Caki2 (cell line): ENCODE data around the gene PRRX1. TPM values are rescaled to one million over a fixed set of nuclear protein-coding genes. Genes with fewer than 3 reads are reported as not detected.
A peak's percentile ranks its signal among the peaks of the same experiment; 100 is the strongest.

Experiments used
- DNase-seq: peaks from one replicate; pipeline ENCODE4 v3.0.0-alpha.2; 2015; ENCODE audit warnings: low read depth
- in situ Hi-C: cut with HindIII; loops from 2 replicates; pipeline ENCODE4 v1.10.0; 2016; ENCODE audit warnings: low sequenced_read_pairs, low pct_unique_long_range_greater_than_20kb, mixed read lengths
- total RNA-seq: library from RNA; depleted of rRNA; stranded (reverse); fragments of >200 nt; shearing (Covaris generic); gene quantifications from 2 replicates; pipeline ENCODE4 v1.2.3, GENCODE V29; 2014; ENCODE audit warnings: low replicate concordance

Gene PRRX1
- total RNA-seq, 1 experiment from 2014 or later = not detected

DNA sequence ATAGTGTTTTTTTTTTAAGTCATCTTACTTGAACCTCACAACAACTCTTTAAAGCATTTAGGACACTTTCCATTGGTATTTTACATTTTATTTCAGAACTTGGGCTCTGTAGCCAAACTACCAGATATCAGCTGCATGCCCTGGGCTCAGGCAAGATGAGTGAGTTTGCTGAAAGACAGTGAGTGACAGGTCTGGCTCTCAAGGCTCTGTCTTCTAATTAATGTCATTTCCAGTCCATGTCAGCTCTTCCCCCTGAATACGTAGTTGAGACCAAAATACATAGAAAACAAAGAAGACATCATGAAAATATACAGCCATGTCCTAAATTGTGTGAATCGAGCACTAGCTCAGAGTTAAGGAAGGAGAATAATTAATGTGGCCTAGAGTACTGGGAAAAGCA lies 39.7 kb downstream of the PRRX1 start:
- in situ Hi-C loops = no loop called here
- no peak for DNase-seq

DNA sequence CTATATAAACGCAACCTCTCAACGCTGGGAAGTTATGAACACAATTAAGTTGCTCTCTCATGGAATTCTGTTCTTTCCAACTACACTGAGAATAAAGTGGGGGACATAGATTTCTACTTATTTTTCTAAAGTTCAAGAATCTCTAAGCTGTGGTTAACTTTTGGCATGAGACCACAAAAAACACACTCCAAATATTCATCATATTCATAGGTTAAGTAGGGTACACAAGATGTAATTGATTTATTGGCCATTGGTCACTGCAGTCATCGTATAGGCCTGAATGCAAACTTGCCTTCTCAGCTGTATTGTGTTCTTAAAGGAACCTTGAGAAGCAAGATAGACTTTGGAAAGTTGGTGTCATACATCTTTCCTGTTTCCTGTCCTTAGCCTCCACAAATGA lies 40.3 kb downstream of the PRRX1 start:
- no peak for DNase-seq
- in situ Hi-C loops = no loop called here

DNA sequence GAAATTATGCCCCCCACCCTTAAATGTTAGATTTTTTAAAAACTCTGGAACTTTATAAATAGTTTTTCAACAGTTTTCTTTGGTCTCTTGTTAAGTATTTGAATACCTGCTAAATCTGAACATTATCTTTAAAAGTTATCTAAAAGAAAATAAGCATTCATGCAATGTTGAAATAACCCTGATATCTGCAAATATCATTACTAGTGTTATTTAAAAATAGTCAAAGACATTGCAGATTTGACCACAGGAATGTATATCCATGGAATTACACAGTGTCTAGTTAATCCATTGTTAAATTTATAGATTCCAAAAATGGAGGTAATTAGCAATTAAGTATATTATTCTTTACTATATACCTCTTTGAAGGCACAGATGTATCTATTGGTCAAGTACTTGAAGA lies 42.0 kb downstream of the PRRX1 start:
- in situ Hi-C loops = no loop called here
- DNase-seq = no peak

DNA sequence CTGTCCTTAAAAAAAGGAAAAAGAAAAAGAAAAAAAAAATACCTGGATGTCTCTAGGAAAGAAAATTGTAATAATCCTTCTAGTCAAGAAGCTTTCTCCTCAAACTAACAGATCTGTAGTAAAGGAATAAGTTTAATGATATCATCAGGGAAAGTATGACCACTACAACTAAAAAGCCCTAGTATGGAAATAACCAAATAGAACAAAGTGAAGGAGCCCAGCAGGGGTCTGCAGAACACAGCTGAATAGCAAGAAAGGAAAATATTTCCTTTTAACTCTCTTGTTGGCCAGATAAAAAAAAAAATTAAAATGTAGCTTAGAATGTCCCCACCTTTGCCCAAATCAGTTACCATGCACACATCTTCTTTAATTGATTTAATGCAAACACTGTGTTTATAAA lies 43.2 kb downstream of the PRRX1 start:
- DNase-seq = no peak
- in situ Hi-C loops = no loop called here

DNA sequence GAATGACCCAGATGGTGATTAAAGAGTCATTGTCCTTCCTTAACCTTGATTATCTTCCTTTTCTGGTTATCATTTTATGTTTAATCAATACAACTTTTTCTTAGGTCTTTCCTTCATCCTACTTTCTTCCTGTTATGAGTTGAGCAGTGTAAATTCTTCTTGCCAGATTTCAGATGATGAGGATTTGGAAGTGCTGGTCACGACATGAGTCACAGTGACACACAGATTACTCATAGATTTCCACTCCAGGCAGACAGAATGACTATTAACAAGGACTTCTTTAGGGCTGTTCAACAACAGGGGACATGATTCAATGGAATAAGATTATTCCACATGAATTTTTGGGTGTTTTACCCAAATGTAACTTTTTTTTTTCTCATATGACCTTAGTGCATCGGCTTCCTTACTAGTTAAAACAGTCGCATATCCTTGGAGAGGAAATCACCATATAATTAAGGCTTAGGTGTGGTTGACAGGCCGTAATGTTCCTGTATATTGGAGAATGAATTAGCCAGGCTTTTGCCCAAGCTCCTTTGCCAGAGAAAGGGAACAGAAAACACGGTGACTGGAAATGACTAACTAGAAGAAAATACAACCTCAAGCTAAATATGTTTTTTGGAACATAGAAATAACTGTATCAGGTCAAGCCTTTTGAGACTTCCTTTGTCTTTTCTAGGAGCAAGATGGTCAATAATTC lies 44.2 kb downstream of the PRRX1 start:
- in situ Hi-C loops = no loop called here
- DNase-seq = peak; percentile 75

DNA sequence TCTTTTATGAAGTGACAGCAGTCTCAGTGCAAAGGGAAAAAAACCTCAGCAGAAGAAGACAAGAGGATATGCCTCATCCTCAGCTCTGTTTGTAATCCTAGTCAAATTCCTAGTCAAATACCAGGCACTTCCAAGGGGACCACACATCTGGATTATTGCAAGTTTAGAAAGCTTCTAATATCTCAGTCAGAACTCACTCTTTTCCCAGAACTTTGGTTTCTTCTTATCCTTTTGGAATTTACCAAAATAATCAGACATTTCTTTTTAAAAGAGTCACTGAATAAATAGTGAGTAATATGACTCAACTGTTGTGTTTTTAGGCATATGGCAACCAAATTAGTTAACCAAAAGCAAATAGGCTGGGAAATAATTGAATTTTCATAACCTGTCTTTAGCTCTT lies 47.8 kb downstream of the PRRX1 start:
- no peak for DNase-seq
- in situ Hi-C loops = no loop called here

DNA sequence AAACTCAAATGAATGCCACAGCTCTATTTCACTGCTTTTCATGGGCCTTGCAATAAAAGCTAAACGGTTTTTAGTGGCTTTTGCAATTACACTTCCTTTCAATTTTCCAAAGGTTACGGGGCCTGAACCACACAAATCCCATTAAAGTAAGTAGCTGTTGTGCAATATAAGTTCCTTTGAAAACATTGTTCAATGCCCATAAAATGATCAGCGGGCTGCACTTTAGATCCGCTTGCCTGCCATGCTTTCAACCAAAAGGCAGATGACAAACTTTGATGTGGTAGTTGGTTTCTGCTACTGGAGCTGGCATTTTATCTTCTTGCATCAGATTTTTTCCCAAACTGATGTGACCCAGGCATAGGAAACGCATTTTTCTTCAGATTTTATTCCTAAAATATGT lies 50.2 kb downstream of the PRRX1 start:
- in situ Hi-C loops = no loop called here

DNA sequence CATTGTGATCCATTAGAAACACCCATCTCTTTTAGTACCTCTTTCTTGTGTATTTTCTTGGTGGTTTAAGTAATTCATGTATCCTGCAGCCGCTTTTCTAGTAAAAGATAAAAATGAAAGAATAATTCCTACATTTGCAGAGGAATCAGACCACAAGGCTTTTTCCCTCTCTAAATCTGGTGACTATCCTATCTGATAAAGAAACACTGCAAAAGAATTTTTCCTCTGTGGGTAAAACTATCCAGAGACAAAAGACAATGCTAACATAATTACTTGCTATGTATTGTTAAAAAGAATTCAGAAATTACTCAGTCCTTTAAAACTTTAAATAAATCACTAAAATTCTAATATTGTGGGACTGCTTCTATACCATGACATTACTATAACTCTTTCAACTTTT lies 51.0 kb downstream of the PRRX1 start:
- in situ Hi-C loops = no loop called here
- no peak for DNase-seq

More for the DNA sequence above, 50.2 kb downstream of the PRRX1 start:
- DNase-seq = no peak

DNA sequence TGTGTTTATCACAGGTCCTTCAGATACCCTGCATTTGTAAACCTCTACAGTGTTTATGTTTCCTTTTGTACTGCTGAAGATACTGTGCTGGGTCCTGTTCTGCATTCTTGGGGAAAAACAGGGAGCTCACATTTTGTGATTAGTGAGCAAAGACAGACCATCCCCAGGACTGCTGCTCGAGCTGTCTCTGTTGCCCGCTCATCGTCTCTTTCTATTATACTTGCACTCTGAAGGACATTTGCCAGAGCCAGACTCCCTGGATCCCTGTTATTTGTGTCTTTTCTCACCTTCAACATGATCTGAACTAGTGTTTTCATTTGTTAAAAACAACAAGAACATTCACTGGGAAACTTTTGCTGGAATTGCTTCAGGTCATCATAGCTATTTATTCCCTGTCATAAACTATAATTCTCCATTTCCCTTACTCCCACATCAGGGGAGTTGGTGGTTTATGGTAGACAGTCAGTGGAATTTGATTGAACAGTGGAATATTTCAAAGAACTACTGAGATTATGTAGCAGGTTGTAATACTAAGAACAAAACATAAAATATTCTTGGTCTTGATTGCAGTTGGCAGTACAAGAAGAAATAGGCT lies 53.0 kb downstream of the PRRX1 start:
- DNase-seq = no peak
- in situ Hi-C loops = no loop called here

DNA sequence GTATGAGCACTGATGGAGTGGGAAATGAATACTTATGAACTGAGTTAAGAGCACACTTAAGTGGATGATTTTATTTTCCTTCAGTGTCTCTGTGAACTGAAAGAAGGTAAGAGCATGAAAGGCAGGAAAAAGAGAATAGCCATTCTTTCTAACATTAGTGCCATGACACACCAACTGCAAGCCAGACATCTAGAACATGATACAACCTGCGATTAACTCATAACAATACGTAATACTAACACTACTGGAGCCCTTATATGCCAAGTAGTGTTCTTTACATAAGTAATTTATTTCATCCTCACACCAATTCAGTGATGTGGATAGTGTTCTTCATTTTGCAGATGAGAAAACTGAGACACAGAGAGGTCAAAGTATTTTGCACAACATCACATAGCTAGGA lies 56.7 kb downstream of the PRRX1 start:
- in situ Hi-C loops = no loop called here
- no peak for DNase-seq

DNA sequence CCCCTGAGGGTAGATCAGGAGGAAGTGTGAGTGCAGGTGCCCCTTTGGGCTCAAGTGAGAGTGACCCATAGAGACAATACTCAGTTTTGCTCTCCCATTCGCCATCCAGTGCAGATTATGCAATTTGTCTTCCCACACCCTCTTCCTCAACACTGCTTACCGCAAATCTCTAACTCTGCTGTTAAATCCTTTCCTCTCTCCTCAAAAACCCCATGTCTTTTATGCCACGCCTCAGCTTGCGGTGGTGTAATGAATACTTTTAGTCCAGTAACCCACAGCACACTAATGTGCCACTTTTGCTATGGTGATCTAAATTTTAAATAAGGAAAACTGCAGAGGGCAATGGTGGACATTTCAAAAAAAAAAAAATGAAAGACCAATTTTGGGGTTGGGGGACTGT lies 57.7 kb downstream of the PRRX1 start:
- no peak for DNase-seq
- in situ Hi-C loops = no loop called here

DNA sequence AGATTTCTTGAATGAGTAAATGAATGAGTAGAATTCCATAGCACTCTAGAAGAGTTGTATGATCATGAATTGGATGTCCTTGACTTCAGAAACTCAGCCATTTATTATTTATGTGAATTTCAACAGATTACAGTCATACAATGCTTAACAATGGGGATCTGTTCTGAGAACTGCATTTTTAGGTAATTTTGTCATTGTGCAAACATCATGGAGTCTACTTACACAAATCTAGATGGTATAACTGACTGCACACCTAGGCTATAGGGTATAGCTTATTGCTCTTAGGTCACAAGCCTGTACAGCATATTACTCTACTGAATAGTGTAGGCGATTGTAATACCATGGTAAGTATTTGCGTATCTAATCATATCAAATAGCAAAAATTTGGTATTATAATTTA lies 59.6 kb downstream of the PRRX1 start:
- in situ Hi-C loops = no loop called here
- DNase-seq = no peak

DNA sequence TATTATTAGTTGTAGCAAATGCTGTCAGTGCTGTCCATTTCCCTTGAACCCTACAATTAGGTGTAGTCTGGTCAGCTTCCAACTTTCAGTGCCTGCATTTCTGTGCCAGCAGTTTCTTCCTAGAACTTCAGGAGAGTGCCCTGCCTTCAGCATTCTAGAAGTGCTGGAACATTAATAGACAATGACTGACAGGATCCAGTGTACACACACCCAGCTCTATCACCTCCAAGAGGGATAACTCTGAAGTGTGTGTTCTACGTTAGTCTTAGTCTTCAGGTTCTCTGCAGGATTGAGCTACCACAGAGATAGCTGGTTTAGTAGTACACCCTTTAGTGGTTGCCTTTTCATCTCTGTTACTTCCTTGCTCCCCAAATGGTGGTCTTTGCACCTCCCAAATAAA lies 61.4 kb downstream of the PRRX1 start:
- in situ Hi-C loops = no loop called here
- DNase-seq = no peak

DNA sequence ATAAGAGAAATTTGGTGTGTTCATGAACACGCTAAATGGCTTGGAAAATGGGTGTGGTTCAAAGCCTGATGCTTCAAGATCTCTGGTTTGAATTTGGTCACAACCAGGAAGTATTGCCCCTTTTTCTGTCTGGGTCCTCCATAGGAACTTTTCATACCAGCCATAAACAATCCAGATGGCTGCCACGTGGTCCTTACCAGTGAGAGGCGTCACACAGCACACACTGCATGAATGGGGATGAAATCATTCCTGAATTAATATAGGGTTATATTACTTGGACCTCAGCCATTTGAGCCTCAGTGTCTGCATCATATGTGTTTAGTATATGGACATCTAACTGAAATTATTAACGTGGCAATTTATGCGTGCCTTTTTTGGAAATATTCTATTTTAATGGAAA lies 64.0 kb downstream of the PRRX1 start:
- in situ Hi-C loops = no loop called here
- no peak for DNase-seq

DNA sequence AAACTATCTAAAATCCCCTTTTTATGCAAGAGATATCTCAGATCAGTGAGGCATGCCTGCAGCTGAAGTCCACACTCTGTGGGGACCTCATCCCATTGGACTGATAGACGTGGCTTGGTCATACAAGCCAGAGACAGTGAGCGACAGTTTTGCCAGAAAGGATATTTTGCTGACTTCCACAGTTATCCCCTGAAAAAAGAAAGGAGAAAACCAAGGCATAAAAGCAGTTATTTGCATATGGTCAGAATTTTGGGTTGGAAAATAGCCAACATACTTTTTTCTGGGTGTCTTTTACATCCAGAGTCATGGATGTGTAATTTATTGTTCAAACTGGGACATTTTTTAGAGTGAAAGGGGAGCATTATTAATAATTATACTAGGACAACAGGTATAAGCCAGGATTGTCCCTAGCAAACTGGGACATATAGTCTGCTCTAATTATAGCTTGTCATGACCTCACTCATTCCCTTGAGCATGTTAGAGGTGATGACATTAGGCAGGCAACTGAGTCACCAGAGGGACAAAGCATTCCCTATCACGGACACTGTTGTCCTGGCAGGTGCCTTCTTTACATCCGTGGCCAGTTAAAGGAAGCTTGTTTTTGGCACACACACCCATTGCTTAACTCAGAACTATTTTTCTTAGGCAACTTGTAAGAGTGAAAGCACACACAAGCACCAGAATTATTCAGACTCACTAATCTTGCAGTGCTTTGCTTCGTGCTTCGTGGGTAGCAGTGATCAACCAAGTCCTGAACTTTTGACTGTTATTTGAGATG lies 65.5 kb downstream of the PRRX1 start:
- DNase-seq = no peak
- in situ Hi-C loops = no loop called here

DNA sequence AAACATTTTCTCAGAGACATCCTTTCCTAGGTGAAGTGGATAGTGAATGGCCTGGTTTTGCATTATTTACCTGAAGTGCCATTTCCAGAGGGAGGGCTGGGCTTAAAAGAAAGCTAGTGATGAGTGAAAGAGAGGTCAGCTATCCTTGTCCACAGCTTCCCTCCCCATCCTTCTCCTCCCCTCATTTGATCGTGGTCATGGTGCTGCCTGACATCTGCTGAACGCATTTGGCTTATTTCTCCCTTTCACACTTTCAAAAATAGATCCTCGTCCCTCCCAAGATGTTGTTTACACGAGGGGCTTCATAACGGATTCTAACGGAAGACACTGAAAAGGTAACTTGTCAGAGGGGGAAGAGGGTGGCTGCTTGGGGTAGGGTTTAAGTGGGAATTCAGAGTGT lies 66.1 kb downstream of the PRRX1 start:
- in situ Hi-C loops = no loop called here
- DNase-seq = no peak

DNA sequence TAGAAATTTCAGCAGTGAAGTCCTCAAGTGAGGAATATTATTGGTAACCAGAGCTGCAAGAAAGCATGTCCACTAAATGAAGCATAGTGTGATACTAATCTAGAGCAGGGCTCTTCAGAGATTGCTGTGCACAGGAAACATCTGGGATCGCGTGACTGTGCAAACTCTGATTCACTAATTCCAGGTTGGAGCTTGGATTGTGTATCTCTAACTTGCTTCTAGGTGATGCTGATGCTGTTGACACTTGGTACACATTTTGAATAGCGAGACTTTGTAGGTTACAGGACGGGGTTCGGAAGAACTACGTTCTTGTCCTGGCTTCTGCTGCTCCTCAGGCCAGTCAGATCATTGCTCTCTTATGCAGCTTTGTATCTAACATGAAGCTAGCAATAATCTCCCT lies 66.5 kb downstream of the PRRX1 start:
- DNase-seq = no peak
- in situ Hi-C loops = no loop called here

DNA sequence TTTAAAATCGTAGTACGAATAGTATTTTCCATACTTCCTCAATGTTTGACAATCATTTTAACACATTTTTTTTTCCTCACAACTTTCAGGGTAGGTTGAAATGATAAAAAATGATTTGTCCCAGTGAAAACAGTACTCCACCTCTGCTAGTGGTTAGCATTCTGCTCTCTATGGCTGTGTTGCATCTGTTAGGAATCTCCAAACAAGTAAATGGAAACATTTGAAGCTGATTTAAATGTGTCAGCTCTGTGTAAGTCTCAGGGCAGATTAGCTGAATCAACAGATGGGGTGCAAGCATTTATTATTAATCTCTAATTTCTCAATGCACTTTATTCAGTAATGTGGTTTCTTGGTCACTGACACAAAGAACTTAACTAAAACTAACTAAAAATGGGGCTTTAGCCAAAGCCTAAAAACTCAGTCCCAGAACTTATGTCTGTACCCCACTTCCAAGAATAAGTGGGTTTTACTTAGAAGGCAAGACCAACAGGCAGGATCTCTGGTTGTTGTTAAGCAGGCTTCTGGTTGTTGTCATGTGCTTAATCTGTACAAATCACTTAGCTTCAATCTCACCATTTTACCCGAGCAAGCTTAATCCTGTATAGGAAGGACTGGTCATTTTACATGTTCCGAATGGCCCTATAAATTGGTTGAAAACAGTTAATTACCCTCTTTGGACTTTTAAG lies 67.8 kb downstream of the PRRX1 start:
- in situ Hi-C loops = no loop called here

DNA sequence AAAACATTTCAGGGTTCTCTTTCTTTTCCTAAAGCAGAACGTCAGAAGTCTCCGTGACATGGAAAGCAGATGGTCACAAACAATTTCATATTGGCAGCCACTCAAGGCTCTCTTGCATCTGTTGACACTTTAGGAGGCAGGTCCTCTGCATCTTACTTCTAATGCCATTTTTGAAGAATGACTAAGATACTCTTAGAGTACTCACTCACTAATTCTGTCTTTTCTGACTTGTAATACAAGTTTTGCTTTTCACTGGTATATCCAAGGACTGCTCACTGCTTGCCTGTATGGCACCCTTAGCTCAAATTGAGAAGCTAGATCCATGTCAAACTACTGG lies 68.3 kb downstream of the PRRX1 start:
- in situ Hi-C loops = no loop called here
- DNase-seq = no peak

More for the DNA sequence above, 67.8 kb downstream of the PRRX1 start:
- no peak for DNase-seq
